Omental fat pad (tissue), 4 donors: Measurements from ENCODE around the gene XRCC1. TPM values are rescaled to one million over a fixed set of nuclear protein-coding genes. Genes with fewer than 3 reads are reported as not detected.
"Not testable (repeated sequence)": the region's sequence is repeated elsewhere in the genome, so short reads cannot be mapped to it uniquely, and the experiment has no call there.

ENCODE experiments used
- ATAC-seq: fragments of 150-250 bp; one replicate; pipeline ENCODE4 v1.9.1; 2016; ENCODE audit warnings: mild to moderate bottlenecking, moderate library complexity; ENCODE audit not compliant: low FRiP score
- DNase-seq: peaks from one replicate; pipeline ENCODE4 v3.0.0-alpha.2; 2019; ENCODE audit warnings: low spot score
- CTCF ChIP-seq, 3 donors: fragments of 450-650 bp; IDR thresholded peaks; one replicate each; pipeline ENCODE4 v1.5.1; 2016 to 2017; ENCODE audit warnings: antibody characterized with exemption in 3 of 3, mild to moderate bottlenecking in 3 of 3, moderate library complexity in 2 of 3
- total RNA-seq, 4 donors: library from RNA; depleted of rRNA; stranded (reverse); fragments of >200 nt; gene quantifications; one replicate each; pipeline ENCODE4 v1.1.0, GENCODE V29; 2016

XRCC1 gene
- total RNA-seq, 4 donors from 2014 or later = 13.0 to 24.1 (median 15.8) TPM

GRCh38 chr19:43594081-43594697 is 18.9 kb upstream of the XRCC1 start:
- ATAC-seq (no peak), DNase-seq (no peak)
- no peak for TF ChIP-seq CTCF (IDR thresholded peaks at IDR 0.05)

GRCh38 chr19:43592800-43593350 is 17.5 kb upstream of the XRCC1 start:
- no peak for ATAC-seq
- no peak for TF ChIP-seq CTCF (IDR thresholded peaks at IDR 0.05)
- DNase-seq = no peak

- no peak for DNase-seq
- no peak for TF ChIP-seq CTCF (IDR thresholded peaks at IDR 0.05)
- no peak for ATAC-seq
Observed at GRCh38 chr19:43591904-43592772, 16.8 kb upstream of the XRCC1 start.

- DNase-seq = no peak
- no peak for TF ChIP-seq CTCF (IDR thresholded peaks at IDR 0.05)
- no peak for ATAC-seq
Observed at GRCh38 chr19:43589678-43590077, 14.4 kb upstream of the XRCC1 start.

GRCh38 chr19:43589277-43589676 is 13.9 kb upstream of the XRCC1 start:
- TF ChIP-seq CTCF (IDR thresholded peaks at IDR 0.05) = no peak
- no peak for DNase-seq
- no peak for ATAC-seq

GRCh38 chr19:43587029-43587428 is 11.7 kb upstream of the XRCC1 start:
- not testable (repeated sequence) for ATAC-seq, DNase-seq

GRCh38 chr19:43586346-43586745 is 11.0 kb upstream of the XRCC1 start:
- DNase-seq = no peak
- no peak for ATAC-seq
- no peak for TF ChIP-seq CTCF (IDR thresholded peaks at IDR 0.05)
